Measurements from ENCODE around the gene TNRC6C. TPM values are rescaled to one million over a fixed set of nuclear protein-coding genes. Genes with fewer than 3 reads are reported as not detected.

The TNRC6C gene
- total RNA-seq, 1 donor from 2014 or later: 27.0 TPM

- TF ChIP-seq CTCF (IDR thresholded peaks at IDR 0.05; ENCODE audit: unreplicated experiment): no peak
- no peaks in the 10 kb centered on the region for H3K9me3 Mint-ChIP-seq
Observed at GRCh38 chr17:78125976-78126894, 167.7 kb downstream of the TNRC6C start.

GRCh38 chr17:78126895-78127238, 168.4 kb downstream of the TNRC6C start:
- H3K27ac Mint-ChIP-seq: peak overlapping the region; percentile 90
- H3K4me3 Mint-ChIP-seq: peak overlapping the region; percentile 82
- TF ChIP-seq CTCF (IDR thresholded peaks at IDR 0.05; ENCODE audit: unreplicated experiment): no peak
- peaks cover 7% of the 10 kb centered on the region for H3K27me3 Mint-ChIP-seq (ENCODE audit: low read depth)
- peaks cover 5% of the 10 kb centered on the region for H3K36me3 Mint-ChIP-seq
- no peak for DNase-seq (ENCODE audit: low spot score in 2 of 2, unreplicated experiment in 2 of 2)
- peaks cover 24% of the 10 kb centered on the region for H3K4me1 Mint-ChIP-seq
- no peaks in the 10 kb centered on the region for H3K9me3 Mint-ChIP-seq

More at GRCh38 chr17:78125976-78126894, 167.7 kb downstream of the TNRC6C start:
- Mint-ChIP-seq H3K4me3 (no peak overlapping the region), H3K27me3 (ENCODE audit: low read depth) (peaks cover 7% of the 10 kb centered on the region), H3K4me1 (peaks cover 24% of the 10 kb centered on the region), H3K36me3 (peaks cover 5% of the 10 kb centered on the region), H3K27ac (no peak overlapping the region)
- no peak for DNase-seq (ENCODE audit: low spot score in 2 of 2, unreplicated experiment in 2 of 2)

- Mint-ChIP-seq H3K4me3 (peak overlapping the region; percentile 82), H3K27ac (peak overlapping the region; percentile 90), H3K4me1 (peaks cover 24% of the 10 kb centered on the region), H3K27me3 (ENCODE audit: low read depth) (peaks cover 7% of the 10 kb centered on the region), H3K36me3 (peaks cover 5% of the 10 kb centered on the region), H3K9me3 (no peaks in the 10 kb centered on the region)
- DNase-seq (ENCODE audit: low spot score in 2 of 2, unreplicated experiment in 2 of 2): no peak
- no peak for TF ChIP-seq CTCF (IDR thresholded peaks at IDR 0.05; ENCODE audit: unreplicated experiment)
Observed at GRCh38 chr17:78127239-78127887, 168.9 kb downstream of the TNRC6C start.

GRCh38 chr17:78127888-78128550, 169.5 kb downstream of the TNRC6C start:
- H3K27me3 Mint-ChIP-seq (ENCODE audit: low read depth): peaks cover 7% of the 10 kb centered on the region
- no peak for TF ChIP-seq CTCF (IDR thresholded peaks at IDR 0.05; ENCODE audit: unreplicated experiment)
- peak overlapping the region; percentile 90 for H3K27ac Mint-ChIP-seq
- H3K4me3 Mint-ChIP-seq: peak overlapping the region; percentile 82
- peak in 1 of 2 experiments; percentile 61 for DNase-seq (ENCODE audit: low spot score in 2 of 2, unreplicated experiment in 2 of 2)
- H3K9me3 Mint-ChIP-seq: no peaks in the 10 kb centered on the region
- peaks cover 4% of the 10 kb centered on the region for H3K36me3 Mint-ChIP-seq
- peaks cover 27% of the 10 kb centered on the region for H3K4me1 Mint-ChIP-seq

- DNase-seq (ENCODE audit: low spot score in 2 of 2, unreplicated experiment in 2 of 2): peak in 1 of 2 experiments; percentile 70
- peaks cover 27% of the 10 kb centered on the region for H3K4me1 Mint-ChIP-seq
- peak within 1 kb of the TSS; percentile 89 for H3K4me3 Mint-ChIP-seq
- H3K9me3 Mint-ChIP-seq: no peaks in the 10 kb centered on the region
- H3K27me3 Mint-ChIP-seq (ENCODE audit: low read depth): peaks cover 7% of the 10 kb centered on the region
- peak within 1 kb of the TSS; percentile 94 for H3K27ac Mint-ChIP-seq
- no peaks in the 10 kb centered on the region for H3K36me3 Mint-ChIP-seq
- no peak for TF ChIP-seq CTCF (IDR thresholded peaks at IDR 0.05; ENCODE audit: unreplicated experiment)
Observed at GRCh38 chr17:78128551-78129350, 170.2 kb downstream of the TNRC6C start, which contains the start of gene TMC6. TSS of gene TMC6 (minus strand) at chr17:78128755. CDS start at chr17:78126832, 1,923 bp downstream.
